ENCODE measurements around the gene CAMK4.

DNA sequence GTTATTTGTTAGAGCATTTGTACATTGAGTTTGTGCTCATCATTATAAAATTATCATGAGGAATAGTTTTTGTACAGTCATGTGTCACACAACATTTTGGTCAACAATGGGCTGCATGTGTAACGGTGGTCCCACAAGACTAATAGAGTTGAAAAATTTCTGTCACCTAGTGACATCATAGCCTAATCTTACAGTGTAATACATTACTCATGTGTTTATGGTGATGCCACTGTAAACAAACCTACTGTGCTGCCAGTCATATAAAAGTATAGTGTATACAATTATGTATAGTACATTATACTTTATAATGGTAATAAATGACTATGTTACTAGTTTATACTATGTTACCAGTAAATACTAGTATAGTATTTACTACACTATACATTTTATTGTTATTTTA, 3.0 kb upstream of the CAMK4 start:
- TF ChIP-seq GATA2 (IDR thresholded peaks at IDR 0.05; ENCODE audit: low read depth, low read length) (no peak), GATA3 (IDR thresholded peaks at IDR 0.05; ENCODE audit: low read depth, low read length) (no peak)
